GM20431 (cell line): ENCODE data around the gene CAMSAP1.

Source experiments
- in situ Hi-C: fragments of 300-500 bp; cut with MseI, MboI; formaldehyde crosslinking; loops from one replicate; pipeline ENCODE4 v1.15.0; 2020; ENCODE audit warnings: low sequenced_read_pairs; ENCODE audit not compliant: unreplicated experiment

Gene CAMSAP1

DNA sequence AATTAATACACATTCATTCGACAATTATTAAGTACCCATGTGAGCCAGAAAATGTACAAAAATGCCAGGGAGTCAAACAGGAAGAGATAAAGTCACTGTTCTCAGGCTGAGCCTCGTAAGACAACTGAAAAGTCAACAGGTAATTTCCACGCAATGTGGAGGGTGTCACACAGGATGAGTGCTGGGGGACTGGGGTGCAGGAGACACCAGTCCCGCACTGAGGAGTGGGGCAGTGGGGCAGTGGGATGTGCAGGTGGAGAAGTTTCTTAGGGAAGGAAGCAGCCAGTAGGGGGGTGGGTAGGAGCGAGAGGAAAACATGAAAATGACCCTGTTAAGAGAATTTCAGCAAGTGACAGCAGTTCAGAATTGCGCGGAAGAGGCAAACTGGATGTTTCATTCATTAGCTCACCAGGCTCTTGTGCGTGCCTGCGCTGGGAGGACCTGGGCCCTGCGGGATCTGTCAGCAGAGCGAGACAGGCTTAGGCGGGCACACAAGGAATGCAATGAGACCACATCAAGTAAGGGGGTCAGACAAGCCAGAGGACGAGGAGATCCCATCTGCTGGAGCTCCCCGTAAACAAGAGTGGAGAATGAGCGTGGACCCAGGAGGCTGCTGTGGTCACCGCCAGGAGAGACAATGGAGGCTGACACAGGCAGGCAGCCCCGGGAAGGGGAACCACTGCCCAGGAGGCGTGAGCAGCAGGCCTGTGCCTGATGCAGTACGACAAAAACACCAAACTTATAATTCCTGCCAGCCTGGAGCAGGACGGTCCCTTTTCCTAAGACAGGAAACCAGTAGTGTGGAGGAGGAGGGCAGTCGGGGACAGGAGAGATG, 21.0 kb downstream of the CAMSAP1 start:
- in situ Hi-C loops: no loop called here

DNA sequence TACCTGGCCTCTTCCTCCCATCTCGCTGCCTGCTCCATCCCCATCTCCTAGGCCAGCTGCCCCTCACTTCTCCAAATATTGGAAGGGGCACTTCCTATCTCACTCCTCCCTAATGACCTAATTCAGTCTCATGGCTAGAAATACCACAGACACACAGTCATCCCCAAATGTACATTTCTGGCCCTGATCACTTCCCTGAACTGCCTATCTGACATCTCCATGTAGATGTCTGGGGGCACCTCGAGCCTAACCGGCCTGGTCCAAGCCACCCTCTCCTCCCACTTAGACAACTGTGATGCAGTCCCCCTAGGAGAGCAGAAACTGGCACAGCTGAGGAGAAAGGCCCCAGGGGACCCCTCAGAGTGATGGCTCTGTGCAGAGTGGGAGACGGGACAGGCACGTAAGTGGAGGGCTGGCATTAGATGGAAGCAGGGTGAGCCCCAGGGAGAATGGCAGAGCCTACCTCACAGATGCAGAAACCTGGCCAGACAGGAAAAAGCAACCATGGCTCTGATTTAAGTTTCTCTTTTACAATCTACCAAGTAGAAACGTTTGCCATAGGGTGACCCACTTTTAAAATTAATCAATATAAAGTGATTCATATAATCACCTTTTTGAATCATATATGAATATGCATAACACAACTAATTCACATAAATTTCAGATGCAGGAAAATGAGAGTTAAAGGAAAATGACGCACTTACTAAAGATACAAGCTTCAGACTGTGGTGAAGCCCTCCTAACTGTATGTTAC, 22.1 kb downstream of the CAMSAP1 start:
- in situ Hi-C loops: no loop called here

DNA sequence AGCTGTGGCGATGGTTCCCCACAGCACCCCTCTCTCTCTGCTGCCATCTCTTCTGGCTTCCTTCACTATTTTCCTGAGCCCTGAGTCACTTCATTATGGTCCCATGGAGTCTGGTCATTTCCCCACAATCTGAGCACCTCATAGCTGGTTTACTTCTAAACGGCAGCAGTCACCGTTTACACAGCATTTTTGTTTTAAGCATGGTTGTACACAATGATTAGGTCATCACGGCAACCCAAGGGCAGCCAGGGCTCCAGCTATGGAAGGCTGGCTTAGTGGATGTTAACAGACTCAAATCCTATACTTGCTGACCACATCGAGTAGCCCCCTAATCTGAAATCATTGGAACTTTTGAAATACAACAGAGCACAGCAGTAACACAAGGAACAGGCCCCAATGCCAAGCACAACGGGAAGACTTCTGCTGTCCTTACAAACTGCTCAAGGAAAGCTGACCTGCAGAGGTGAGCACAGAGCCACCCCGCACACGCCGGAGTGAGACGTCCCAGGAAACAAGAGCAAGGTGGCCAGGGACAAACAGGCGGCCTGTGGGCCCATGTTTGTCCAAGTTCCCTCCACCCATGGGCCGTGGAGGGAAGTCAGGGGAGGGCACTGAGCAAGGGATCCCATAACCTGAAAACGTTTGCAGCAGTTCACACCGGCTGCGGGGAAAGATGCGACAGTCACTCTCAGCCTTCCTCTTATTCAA, 22.9 kb downstream of the CAMSAP1 start:
- in situ Hi-C loops: no loop called here

GRCh38 chr9:135883410-135884089, 23.8 kb downstream of the CAMSAP1 start:
- in situ Hi-C loops: no loop called here

- in situ Hi-C loops: no loop called here
Observed at GRCh38 chr9:135882011-135882410, 25.3 kb downstream of the CAMSAP1 start.

DNA sequence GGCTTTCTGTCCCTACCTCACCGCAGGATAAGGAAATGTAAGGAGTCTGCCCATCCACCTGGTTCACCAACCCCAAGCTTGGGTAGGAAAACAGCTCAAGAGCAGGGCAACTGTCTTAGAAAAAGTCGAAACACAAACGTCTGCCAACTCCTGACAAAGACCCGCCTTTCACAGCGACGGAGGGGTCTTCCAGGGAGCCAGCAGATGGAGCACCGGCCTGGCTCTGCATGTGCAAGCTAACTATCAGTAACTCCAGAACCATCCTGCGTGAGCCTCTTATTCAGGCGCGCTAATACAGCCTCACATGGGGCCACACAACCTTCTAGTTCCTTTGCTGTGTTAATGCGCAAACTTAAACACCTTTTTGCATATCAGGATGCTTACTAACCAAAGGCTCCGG, 26.9 kb downstream of the CAMSAP1 start:
- in situ Hi-C loops: no loop called here

DNA sequence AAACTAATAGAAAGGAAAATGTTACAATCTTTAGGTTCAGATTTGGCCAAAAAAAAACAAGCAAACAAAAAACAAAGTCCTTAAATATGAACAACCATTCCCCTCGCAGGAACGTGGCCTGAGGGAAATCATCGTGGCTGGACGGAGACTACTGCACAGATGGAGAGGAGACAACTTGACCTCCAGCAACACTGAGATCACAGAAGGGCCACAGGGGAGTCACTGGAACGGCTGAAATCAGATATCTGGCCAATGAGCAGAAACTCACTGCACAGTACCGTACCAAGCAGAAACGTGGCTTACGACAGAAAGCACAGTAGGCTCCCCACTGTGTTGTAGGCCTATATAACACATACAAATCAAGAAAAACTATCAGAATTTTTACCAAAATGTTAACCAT, 27.7 kb downstream of the CAMSAP1 start:
- in situ Hi-C loops: no loop called here

DNA sequence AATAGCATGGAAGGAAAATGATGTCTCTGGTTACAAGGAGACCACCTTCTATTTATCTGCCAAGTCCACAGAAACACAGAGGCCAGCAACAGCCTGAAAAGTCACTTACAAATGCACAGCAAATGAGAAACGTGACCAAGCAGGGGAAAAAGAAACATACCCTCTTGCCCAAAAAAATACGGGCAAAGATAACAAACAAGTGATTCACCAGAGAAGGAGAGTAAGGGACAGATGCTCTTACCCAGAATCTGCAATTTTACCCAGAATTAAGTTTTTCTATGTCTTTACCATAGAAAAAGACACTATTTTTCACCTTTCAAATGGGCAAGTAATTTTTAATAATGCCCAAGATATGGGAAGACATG, 28.1 kb downstream of the CAMSAP1 start:
- in situ Hi-C loops: no loop called here

GRCh38 chr9:135878528-135879236, 28.7 kb downstream of the CAMSAP1 start:
- in situ Hi-C loops: no loop called here

DNA sequence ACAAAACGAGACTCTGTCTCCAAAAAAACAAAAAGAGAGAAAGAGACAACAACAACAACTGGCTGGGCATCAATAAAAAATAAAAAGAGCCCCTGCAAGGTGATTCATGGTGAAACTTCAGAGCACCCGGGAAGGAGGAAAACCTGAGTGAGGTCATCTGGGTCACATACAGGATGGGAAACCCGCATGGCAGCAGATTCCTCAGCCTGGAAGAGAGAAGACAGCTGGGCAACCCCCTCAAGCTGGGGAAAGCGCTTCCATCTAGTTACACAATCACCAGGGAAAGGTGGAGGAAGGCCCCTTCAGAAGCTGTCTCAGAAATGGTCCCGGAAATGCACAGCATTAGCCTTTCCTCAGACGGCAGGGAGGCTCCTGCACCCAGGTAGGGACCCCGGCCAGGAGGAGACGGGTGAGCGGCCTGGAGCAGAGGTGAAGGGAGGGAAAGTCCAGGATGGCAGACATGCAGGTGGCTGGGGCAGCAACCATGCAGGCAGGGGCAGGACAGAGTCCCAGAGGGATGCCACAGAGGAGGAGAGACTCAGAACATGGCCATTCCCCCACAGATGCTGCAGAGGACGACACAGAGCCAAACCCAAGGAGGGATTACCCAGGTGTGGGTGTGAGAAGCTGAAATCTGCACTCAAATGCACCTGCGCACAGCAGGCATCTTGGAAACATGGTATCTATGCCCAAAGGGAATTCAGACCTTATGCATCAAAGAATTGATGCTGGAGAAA, 29.4 kb downstream of the CAMSAP1 start:
- in situ Hi-C loops: no loop called here

DNA sequence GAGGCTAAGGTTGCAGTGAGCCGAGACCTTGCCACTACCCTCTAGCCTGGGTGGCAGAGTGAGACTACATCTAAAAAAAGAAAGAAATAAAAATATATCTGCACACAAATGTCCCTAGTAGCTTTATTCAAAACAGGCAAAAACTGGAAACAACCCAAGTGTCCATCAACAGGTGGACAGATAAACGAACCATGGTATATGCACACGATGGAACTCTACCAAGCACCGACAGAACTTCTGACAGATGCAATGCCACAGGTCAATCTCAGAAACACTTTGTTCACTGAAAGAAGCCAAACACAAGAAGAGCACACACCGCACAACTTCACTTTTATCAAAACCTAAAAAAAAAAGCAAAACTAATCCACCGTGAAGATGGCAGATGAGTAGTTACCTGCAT, 30.4 kb downstream of the CAMSAP1 start:
- in situ Hi-C loops: no loop called here

- in situ Hi-C loops: no loop called here
Observed at GRCh38 chr9:135874859-135875258, 32.5 kb downstream of the CAMSAP1 start.

DNA sequence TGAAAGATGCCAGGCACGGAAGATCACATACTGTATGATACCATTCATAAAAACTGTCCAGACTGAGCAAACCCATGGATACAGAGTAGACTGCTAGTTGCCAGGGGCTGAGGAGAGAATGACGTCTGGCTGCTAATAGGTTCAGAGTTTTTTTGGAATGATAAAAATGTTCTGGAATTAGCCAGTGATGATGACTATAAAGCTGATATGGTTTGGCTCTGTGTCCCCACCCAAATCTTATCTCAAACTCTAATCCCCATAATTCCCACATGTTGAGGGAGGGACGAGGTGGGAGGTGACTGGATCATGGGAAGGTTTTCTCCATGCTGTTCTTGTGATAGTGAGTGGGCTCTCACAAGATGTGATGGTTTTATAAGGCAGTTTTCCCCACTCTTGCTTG, 37.4 kb downstream of the CAMSAP1 start:
- in situ Hi-C loops: no loop called here

DNA sequence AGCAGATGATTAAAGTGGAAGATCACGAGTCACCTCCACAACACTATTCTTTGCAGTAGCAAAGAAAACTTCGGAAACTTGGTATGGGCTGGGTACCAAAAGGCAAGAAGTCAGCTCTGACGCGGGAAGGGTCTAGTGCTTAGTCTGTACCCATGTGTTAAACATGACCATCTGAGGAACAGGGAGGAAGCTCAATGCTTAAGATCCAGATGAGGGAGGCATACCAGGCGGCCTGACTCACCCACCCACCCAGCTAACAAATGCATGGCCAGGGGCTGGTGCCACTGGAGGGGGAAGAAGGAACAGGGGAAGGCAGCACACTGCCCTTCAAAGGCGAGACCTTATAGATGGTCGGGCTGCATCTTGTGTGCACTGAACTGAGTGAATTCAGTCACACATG, 41.8 kb downstream of the CAMSAP1 start:
- in situ Hi-C loops: no loop called here

GRCh38 chr9:135864447-135865049, 42.8 kb downstream of the CAMSAP1 start:
- in situ Hi-C loops: no loop called here

DNA sequence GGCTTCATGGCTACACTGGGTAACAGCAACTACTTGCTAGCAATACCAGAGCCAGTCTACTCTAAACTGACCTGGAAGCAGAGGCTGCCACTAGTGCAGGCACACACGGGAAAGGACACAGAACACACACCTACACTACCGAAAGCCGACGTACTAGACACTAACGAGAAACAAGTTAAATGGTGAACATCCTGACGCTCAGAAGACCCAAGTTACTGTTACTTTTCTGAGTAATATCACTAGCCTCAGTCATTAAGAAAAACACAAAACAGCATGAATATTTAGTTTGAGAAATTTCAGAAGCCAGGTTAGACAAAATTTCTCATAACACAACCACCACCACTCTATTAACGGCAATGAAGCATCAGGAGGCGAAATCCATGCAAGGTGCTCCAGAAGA, 44.5 kb downstream of the CAMSAP1 start:
- in situ Hi-C loops: no loop called here

GRCh38 chr9:135858491-135859185, 48.7 kb downstream of the CAMSAP1 start:
- in situ Hi-C loops: no loop called here

DNA sequence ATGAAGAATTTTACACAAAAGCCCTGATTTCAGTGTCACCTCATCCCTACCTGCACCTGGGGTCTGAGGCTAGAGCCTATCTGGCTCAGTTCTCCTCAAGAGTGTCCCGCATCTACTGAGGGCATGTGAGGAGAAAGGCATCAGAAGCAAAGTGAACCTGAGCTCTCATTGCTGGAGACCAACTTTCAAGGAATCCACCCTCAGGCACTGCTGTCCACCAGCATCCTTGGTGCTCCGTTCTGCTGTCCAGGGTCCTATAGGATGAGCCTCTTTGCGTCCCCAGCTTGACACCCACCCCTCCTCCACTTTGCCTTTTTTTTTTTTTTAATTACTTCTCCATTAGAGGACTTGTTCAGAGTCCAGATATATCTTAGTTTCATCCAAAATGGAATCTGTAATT, 49.5 kb downstream of the CAMSAP1 start:
- in situ Hi-C loops: no loop called here
